Right renal cortex interstitium (tissue), 3 donors: ENCODE measurements around the gene CPA5. TPM values are rescaled to one million over a fixed set of nuclear protein-coding genes. Genes with fewer than 3 reads are reported as not detected.

Experiments
- DNase-seq, 3 donors: peaks; one replicate each; pipeline ENCODE4 v3.0.0-alpha.2; 2013; ENCODE audit warnings: low read depth in 3 of 3, low spot score in 2 of 3
- polyA plus RNA-seq, 3 donors: library from polyadenylated mRNA; unstranded; fragments of 120-200 nt; gene quantifications; one replicate each; pipeline ENCODE4 v1.2.1, GENCODE V29; 2013; ENCODE audit not compliant: insufficient read length in 3 of 3

Gene CPA5
- polyA plus RNA-seq, 3 donors, result 0.22 to 0.31 TPM; not detected in 1

DNA sequence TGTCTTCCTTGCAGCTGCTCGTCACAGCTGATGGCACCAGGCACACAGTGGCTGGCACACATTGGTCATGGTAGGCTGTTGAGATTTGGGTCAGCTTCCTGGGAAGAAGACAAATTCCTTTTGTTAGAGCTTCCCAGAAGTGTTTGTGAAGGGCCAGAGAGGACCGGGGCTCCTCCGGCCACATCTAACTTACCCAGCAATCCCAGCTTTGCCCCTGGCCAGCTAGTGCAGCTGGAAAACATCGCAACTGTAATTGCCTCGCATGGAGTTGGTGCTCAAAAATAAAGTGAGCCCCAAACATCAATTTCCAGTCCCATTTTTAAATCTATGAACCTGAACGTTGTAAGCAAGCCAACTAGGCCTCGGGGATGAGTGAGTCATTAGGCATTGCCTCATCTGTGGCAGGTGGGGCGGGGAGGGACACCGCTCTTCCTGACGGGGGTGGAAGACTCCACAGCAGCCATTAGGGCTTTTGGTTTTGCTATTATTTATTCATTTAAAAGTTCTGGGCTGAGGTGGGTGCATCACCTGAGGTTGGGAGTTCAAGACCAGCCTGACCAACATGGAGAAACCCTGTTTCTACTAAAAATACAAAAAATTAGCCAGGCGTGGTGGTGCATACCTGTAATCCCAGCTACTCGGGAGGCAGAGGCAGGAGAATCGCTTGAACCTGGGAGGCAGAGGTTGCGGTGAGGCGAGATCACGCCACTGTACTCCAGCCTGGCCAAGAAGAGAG, 12.4 kb downstream of the CPA5 start:
- no peak for DNase-seq

DNA sequence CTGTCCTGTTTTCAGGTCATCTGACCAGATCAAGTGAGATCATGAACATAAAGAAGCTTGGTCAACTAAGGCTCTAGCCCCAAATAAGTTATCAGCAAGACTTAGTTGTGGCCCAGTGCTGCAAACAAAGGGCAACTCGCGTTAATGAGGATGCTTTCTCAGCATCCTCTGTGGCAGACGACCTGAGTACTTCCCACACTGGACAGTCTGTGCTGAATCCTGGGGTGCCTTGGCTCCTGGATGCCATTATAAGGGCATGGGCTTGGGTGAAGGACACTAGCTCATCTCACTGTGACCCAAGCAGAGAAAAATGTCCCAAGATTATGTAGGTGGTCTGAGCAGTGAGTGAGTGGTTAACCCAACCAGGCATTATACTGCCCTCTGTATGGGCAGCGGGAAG, 13.9 kb downstream of the CPA5 start:
- DNase-seq, result no peak

- no peak for DNase-seq
Observed at GRCh38 chr7:130359276-130359857, 14.8 kb downstream of the CPA5 start.

DNA sequence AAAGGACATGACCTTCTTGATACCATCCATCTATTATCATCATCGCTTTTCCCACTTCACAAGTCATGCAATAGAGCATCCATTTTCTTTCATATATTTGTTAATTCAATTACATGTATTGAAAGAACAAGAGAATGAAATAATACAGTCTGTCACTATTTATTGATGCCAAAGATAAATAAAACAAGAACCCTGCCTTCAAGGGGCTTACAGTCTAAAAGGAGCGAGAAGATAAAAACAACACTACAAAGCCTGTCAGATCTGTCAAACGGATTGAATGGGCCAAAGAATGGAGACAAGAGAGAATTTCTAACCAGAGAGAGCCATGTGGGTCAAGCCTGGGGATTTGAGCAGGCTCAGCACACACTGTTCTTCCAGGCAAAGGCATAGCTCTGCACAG, 15.9 kb downstream of the CPA5 start:
- DNase-seq, result no peak

- no peak for DNase-seq
Observed at GRCh38 chr7:130361681-130362080, 17.1 kb downstream of the CPA5 start.

DNA sequence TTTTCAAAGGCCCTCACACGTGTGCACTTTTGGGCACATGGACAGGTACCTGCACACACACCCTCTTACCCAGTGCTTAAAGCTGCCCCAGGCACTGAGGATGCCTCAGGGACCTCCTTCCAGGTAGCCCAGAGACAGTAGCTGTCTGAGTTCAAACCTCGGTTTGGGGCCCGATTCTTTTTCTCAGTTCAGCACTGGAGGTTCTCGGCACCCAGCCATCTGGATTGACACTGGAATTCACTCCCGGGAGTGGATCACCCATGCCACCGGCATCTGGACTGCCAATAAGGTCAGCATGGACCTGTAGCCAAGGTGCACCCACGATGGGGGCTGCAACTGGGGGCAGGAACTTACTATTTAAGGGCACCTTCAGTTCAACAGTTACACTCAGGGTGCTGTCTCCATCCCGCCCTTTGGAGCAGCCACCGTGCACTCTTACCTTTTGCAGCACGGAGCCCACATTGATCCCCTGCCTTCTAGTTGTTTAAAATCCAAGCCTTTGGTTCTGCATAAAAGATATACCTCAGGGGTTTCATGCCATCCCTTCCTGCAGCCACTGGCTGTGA, 17.7 kb downstream of the CPA5 start:
- DNase-seq, result no peak

DNA sequence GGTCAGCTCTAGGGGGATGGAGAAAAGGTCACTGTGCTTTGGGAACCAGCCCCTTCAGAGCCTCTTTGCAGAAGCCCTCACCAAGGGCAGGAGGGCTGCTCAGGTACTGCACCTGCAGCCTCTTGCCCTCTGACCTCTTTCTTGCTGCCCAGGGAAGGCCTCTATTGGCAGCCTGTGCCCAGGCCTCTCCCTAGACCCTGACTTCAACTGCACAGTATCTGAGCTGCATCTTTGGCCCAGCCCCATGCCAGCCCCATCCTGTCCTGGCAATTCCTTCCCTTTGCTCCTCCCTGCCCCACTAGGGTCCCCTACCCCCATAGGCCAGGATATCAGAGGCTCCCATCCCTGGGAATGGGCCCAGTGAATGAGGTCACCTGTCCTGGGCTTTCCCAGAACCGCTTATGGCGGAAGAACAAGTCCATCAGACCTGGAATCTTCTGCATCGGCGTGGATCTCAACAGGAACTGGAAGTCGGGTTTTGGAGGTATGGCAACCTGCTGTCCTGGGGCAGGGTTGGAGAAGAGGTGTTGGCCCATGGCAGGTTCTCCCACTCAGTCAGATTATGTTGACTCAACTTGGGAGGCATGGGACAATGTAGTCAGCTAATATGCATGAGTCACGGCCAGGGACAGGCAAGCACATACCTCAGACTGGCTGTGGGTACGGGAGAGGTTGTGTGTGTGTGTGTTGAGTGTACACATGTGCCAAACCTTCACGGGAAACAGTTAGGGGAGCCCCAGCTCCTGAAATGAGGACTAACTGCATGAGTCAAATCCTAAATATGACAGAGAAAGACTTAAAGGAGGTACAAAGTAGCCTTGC, 18.6 kb downstream of the CPA5 start:
- DNase-seq, result no peak

DNA sequence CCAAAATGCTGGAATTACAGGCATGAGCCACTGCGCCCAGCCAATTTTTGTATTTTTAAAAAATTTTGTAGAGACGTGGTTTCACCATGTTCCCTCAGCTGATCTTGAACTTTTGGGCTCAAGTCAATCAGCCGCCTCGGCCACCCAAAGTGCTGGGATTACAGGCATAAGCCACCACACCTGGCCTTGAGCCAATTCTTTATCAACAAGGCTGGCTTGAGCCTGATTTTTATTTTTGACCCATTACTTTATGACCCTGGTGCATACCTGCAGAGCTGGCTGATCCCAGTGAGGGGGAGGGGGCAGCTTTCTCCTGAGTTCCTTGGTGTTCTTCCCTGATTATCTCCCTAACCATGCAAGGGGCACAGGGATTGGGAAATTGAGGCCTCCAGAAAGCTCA, 19.8 kb downstream of the CPA5 start:
- DNase-seq, result no peak

DNA sequence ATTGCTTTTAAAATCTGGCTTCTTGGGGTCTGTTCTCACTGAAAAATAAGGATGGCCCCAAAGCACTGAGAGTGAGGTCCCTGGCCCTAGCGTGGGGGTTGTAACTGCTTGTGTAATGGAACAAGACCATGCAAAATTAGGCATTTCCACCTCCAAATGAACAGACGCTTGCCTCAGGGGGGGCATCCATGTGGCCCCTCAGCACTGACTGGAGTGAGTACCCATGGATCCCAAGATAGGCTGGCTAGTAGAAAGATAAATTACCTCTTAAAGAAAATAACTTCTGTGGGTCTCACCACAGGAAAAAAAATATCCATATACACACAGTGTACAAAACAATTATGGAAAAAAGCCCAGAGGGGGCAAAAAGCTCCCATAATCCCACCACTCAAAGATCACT, 20.5 kb downstream of the CPA5 start:
- DNase-seq, result no peak

- peak in 1 of 3 donors; percentile 70 for DNase-seq
Observed at GRCh38 chr7:130365511-130366441, 21.2 kb downstream of the CPA5 start.

DNA sequence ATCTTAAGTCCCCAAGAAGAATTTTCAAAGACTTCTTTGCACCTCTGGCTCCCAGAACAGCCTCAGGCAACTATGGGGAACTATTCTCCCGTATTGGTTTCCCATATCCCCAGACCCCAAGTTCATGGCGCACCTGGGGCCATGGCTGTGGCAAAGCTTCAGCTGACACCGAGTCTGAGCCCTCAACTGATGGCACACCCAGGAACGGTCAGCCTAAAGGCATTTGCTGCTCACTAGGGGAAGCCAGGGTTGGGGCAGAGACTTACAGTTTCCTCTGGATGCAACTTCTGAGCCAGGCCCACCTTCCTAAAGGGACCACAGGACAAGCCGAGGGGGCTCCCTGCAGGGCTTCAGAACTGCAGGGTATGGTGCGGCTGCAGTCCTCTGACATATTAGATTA, 21.9 kb downstream of the CPA5 start:
- no peak for DNase-seq

- no peak for DNase-seq
Observed at GRCh38 chr7:130367088-130367755, 22.6 kb downstream of the CPA5 start.

GRCh38 chr7:130367836-130368746, 23.5 kb downstream of the CPA5 start:
- no peak for DNase-seq

GRCh38 chr7:130369110-130369711, 24.6 kb downstream of the CPA5 start:
- DNase-seq, result no peak

GRCh38 chr7:130369831-130370550, 25.4 kb downstream of the CPA5 start:
- DNase-seq, result no peak

- no peak for DNase-seq
Observed at GRCh38 chr7:130371046-130371445, 26.4 kb downstream of the CPA5 start.

DNA sequence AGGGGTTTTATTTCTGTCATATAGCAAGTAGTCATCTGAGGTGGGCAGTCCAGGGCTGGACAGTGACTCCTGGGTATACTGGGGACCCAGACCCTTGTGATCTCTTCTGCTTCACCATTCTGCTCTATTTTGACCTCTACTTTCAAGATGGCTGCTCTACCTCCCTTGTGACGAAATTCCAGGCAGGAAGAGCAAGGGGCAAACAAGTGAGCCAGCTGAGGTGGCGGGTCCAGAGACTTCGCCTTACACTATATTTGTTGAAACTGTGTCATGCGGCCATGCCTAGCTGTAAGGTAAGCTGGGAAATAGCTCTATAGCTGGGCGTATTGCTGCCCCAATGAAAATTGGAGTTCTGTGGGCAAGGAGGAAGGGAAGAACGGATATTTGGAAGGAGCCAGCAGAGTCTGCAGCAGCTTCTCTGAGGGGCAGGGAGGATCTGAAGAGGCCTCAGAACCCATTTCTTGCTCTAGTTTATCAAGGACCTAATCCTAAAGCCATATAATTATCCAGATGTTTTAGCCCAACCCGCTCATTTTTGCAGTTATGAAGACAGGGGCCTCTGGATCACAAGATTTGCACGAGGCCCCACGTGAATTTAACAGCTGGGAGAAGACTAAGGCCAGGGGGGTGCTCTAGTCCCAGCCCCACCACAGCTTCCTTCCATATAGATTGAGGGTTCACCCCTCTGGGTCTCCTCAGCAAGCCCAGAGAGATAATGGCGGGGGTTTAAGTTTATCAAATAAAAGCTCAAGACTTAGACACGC, 28.0 kb downstream of the CPA5 start:
- no peak for DNase-seq
